Measurements from ENCODE around the gene SLC6A6. TPM values are rescaled to one million over a fixed set of nuclear protein-coding genes. Genes with fewer than 3 reads are reported as not detected.

The SLC6A6 gene
- total RNA-seq, 1 donor from 2014 or later, result 46.3 TPM

DNA sequence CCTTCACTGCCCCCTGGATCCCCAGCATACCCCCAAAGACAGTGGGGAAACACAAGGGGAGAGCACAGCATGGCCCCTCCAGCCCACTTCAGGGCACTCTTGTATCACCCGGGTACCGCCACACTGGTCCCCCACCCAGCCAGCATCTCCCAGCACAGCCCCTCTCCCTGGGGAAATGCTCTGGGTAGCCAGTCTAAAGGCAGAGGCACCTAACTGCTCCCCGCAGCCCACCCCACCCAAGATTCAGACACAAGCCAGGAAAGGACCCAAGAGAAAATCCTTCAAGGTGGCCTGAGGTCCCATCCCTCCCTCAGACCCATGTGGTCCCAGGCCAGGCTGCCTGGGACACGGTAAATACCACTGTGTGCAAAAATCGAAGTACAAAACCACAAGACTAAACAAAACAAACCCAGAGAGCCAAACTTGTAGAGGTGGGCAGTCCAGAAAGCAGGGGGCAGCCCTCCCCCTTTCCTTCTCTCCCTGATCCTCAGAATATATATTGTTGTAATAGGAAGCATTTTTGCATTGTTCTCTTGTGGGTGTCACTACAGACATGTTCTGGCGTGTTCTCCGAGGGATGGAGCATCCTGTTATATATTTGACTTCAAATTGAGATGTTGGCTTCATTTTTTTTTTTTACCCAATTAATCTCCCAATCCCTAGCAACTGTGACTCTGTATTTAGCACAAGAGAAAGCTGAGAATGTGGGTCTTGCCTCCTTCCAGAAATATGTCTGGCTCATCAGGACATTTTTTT lies 86.1 kb downstream of the SLC6A6 start:
- H3K4me3 Mint-ChIP-seq (ENCODE audit: unreplicated experiment), result no peak overlapping the region
- no peaks in the 10 kb centered on the region for H3K9me3 Mint-ChIP-seq (ENCODE audit: unreplicated experiment)
- H3K27me3 Mint-ChIP-seq (ENCODE audit: unreplicated experiment), result peaks cover 8% of the 10 kb centered on the region
- TF ChIP-seq, protein P1, sequence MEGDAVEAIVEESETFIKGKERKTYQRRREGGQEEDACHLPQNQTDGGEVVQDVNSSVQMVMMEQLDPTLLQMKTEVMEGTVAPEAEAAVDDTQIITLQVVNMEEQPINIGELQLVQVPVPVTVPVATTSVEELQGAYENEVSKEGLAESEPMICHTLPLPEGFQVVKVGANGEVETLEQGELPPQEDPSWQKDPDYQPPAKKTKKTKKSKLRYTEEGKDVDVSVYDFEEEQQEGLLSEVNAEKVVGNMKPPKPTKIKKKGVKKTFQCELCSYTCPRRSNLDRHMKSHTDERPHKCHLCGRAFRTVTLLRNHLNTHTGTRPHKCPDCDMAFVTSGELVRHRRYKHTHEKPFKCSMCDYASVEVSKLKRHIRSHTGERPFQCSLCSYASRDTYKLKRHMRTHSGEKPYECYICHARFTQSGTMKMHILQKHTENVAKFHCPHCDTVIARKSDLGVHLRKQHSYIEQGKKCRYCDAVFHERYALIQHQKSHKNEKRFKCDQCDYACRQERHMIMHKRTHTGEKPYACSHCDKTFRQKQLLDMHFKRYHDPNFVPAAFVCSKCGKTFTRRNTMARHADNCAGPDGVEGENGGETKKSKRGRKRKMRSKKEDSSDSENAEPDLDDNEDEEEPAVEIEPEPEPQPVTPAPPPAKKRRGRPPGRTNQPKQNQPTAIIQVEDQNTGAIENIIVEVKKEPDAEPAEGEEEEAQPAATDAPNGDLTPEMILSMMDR (IDR thresholded peaks at IDR 0.05; ENCODE audit: unreplicated experiment), result no peak
- H3K27ac Mint-ChIP-seq (ENCODE audit: unreplicated experiment), result no peak overlapping the region
- DNase-seq (ENCODE audit: low spot score), result no peak
- peaks cover 15% of the 10 kb centered on the region for H3K4me1 Mint-ChIP-seq (ENCODE audit: unreplicated experiment)
- peaks cover 25% of the 10 kb centered on the region for H3K36me3 Mint-ChIP-seq (ENCODE audit: low read depth, unreplicated experiment)

DNA sequence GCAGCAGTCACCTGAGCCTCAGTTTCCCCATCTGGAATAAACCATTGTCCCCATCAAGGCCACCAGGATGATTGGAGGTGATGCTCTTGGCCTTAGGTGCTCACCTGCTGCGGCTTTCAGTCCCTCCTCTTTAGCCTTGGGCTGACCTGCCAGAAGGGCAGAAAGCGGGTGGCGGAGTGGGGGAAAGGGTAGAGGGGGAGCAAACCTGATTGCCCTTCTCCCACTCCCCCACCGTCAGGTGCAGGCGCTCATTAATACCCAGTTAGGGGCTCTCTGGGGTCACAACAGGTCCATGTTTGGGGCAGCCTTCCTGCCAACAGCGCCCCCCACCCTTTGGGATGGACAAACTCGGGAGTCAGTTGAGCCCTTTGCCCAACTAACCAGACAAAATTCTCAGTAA lies 87.2 kb downstream of the SLC6A6 start:
- peaks cover 6% of the 10 kb centered on the region for H3K4me1 Mint-ChIP-seq (ENCODE audit: unreplicated experiment)
- H3K27me3 Mint-ChIP-seq (ENCODE audit: unreplicated experiment), result peaks cover 8% of the 10 kb centered on the region
- peaks cover 20% of the 10 kb centered on the region for H3K36me3 Mint-ChIP-seq (ENCODE audit: low read depth, unreplicated experiment)
- no peak overlapping the region for H3K27ac Mint-ChIP-seq (ENCODE audit: unreplicated experiment)
- no peaks in the 10 kb centered on the region for H3K9me3 Mint-ChIP-seq (ENCODE audit: unreplicated experiment)
- DNase-seq (ENCODE audit: low spot score), result no peak
- H3K4me3 Mint-ChIP-seq (ENCODE audit: unreplicated experiment), result no peak overlapping the region
- TF ChIP-seq, protein P1 (IDR thresholded peaks at IDR 0.05; ENCODE audit: unreplicated experiment), result no peak

DNA sequence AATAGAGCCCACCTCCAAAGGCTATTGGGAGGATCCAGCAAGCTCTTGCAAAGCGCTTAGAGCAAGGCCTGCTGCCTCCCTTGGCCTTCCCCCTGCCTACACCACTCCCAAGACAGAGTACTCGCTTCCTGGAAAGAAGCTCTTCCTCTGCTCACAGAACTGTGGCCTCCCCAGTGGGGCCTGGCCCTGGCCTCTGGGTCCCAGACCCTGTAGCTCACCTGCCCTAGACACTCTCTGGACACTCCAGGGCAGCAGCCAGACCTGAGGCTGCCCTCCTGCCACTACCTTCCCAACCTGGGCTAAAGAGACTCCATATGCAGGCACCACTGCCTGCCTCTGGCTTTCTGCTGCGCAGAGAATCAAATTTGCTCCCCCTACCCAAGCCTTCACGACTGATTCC lies 87.8 kb downstream of the SLC6A6 start:
- Mint-ChIP-seq H3K27me3 (ENCODE audit: unreplicated experiment) (peaks cover 8% of the 10 kb centered on the region), H3K4me3 (ENCODE audit: unreplicated experiment) (no peak overlapping the region), H3K27ac (ENCODE audit: unreplicated experiment) (no peak overlapping the region), H3K4me1 (ENCODE audit: unreplicated experiment) (peaks cover 6% of the 10 kb centered on the region), H3K9me3 (ENCODE audit: unreplicated experiment) (no peaks in the 10 kb centered on the region), H3K36me3 (ENCODE audit: low read depth, unreplicated experiment) (peaks cover 15% of the 10 kb centered on the region)
- no peak for DNase-seq (ENCODE audit: low spot score)
- TF ChIP-seq, protein P1 (IDR thresholded peaks at IDR 0.05; ENCODE audit: unreplicated experiment), result no peak

DNA sequence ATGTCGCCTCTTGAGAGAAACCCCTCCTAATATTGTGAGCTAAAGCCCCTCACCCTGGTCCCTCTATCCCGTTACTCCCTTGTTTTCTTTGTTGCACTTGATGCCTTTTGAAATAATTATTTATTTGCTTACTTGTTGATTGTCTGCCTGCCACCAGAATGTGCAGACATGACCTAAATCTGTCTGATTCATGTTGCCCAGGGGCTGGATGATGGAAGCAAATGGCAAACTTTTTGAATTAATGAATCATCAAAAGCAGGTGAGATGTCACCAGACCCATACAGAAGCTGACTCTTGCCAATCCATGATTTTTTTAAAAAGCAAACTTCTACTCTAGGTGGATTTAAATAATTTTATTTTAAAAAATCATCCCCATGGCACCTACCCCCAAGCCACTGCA lies 88.4 kb downstream of the SLC6A6 start:
- Mint-ChIP-seq H3K36me3 (ENCODE audit: low read depth, unreplicated experiment) (peaks cover 10% of the 10 kb centered on the region), H3K27ac (ENCODE audit: unreplicated experiment) (no peak overlapping the region)

More for the DNA sequence above, 88.4 kb downstream of the SLC6A6 start:
- no peaks in the 10 kb centered on the region for H3K9me3 Mint-ChIP-seq (ENCODE audit: unreplicated experiment)
- peaks cover 6% of the 10 kb centered on the region for H3K4me1 Mint-ChIP-seq (ENCODE audit: unreplicated experiment)
- peaks cover 8% of the 10 kb centered on the region for H3K27me3 Mint-ChIP-seq (ENCODE audit: unreplicated experiment)
- TF ChIP-seq, protein P1 (IDR thresholded peaks at IDR 0.05; ENCODE audit: unreplicated experiment), result no peak
- no peak overlapping the region for H3K4me3 Mint-ChIP-seq (ENCODE audit: unreplicated experiment)
- DNase-seq (ENCODE audit: low spot score), result no peak
